ENCODE results near the gene EGFL7. TPM values are rescaled to one million over a fixed set of nuclear protein-coding genes. Genes with fewer than 3 reads are reported as not detected.

The EGFL7 gene
- total and polyA plus RNA-seq, 2 of the 13 experiments (the other 11 are each of a cell fraction or from before 2014, with no cell fraction given) = 0.20 to 5.1 TPM

DNA sequence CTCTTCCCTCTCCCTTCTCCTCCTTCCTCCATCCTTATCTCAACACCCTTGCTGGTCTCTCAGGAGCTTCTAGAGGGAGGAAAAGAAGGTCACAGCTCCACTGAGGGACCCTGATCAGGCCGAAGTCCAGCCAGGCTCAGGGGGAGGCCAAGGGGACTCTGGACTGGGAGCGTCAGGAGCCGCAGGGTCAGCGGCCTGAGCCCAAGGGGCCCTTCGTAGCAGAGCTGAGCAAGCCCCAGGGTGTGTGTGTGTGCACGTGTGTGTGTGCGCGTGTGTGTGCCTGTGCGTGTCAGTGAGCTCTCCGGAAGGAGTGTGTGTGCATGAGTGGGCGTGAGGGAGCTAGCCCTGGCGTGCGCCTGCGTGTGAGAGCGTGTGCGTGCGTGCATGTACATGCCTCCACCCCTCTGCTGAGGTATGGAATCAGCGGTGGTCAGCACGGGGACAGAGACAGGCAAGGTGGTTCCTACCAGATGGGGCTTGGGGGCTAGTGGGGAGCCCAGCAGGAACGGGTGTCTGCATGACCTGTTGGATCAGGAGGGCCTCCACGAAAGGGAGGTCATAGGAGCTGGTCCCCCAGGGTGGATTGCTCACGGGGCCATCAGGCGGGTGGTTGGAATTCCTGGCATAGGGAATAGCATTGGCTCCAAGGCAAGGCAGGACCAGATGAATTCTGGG, 34.6 kb downstream of the EGFL7 start (continued):
- TF ChIP-seq, protein P1, sequence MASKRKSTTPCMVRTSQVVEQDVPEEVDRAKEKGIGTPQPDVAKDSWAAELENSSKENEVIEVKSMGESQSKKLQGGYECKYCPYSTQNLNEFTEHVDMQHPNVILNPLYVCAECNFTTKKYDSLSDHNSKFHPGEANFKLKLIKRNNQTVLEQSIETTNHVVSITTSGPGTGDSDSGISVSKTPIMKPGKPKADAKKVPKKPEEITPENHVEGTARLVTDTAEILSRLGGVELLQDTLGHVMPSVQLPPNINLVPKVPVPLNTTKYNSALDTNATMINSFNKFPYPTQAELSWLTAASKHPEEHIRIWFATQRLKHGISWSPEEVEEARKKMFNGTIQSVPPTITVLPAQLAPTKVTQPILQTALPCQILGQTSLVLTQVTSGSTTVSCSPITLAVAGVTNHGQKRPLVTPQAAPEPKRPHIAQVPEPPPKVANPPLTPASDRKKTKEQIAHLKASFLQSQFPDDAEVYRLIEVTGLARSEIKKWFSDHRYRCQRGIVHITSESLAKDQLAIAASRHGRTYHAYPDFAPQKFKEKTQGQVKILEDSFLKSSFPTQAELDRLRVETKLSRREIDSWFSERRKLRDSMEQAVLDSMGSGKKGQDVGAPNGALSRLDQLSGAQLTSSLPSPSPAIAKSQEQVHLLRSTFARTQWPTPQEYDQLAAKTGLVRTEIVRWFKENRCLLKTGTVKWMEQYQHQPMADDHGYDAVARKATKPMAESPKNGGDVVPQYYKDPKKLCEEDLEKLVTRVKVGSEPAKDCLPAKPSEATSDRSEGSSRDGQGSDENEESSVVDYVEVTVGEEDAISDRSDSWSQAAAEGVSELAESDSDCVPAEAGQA (IDR thresholded peaks at IDR 0.05; ENCODE audit: low read depth) = peak; percentile 11; the same call in 1 of the 2 replicates
- TF ChIP-seq, protein P1 (CRISPR knock-in tag; IDR thresholded peaks at IDR 0.05; ENCODE audit: borderline replicate concordance) = no peak
- TF ChIP-seq HMG20A (CRISPR knock-in tag; IDR thresholded peaks at IDR 0.05; ENCODE audit: borderline replicate concordance) = peak; percentile 57; the same call in 1 of the 2 replicates
- TF ChIP-seq NBN (conservative IDR thresholded peaks at IDR 0.05) = no peak
- TF ChIP-seq MYC (CRISPR knock-in tag; IDR thresholded peaks at IDR 0.05; ENCODE audit: borderline replicate concordance) = peak; percentile 73
- TF ChIP-seq, protein P2, sequence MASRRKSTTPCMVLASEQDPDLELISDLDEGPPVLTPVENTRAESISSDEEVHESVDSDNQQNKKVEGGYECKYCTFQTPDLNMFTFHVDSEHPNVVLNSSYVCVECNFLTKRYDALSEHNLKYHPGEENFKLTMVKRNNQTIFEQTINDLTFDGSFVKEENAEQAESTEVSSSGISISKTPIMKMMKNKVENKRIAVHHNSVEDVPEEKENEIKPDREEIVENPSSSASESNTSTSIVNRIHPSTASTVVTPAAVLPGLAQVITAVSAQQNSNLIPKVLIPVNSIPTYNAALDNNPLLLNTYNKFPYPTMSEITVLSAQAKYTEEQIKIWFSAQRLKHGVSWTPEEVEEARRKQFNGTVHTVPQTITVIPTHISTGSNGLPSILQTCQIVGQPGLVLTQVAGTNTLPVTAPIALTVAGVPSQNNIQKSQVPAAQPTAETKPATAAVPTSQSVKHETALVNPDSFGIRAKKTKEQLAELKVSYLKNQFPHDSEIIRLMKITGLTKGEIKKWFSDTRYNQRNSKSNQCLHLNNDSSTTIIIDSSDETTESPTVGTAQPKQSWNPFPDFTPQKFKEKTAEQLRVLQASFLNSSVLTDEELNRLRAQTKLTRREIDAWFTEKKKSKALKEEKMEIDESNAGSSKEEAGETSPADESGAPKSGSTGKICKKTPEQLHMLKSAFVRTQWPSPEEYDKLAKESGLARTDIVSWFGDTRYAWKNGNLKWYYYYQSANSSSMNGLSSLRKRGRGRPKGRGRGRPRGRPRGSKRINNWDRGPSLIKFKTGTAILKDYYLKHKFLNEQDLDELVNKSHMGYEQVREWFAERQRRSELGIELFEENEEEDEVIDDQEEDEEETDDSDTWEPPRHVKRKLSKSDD (CRISPR knock-in tag; IDR thresholded peaks at IDR 0.05; ENCODE audit: low read depth) = peak; percentile 63; the same call in 1 of the 2 replicates
- TF ChIP-seq, protein P3, sequence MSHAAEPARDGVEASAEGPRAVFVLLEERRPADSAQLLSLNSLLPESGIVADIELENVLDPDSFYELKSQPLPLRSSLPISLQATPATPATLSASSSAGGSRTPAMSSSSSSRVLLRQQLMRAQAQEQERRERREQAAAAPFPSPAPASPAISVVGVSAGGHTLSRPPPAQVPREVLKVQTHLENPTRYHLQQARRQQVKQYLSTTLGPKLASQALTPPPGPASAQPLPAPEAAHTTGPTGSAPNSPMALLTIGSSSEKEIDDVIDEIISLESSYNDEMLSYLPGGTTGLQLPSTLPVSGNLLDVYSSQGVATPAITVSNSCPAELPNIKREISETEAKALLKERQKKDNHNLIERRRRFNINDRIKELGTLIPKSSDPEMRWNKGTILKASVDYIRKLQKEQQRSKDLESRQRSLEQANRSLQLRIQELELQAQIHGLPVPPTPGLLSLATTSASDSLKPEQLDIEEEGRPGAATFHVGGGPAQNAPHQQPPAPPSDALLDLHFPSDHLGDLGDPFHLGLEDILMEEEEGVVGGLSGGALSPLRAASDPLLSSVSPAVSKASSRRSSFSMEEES (CRISPR knock-in tag; IDR thresholded peaks at IDR 0.05) = peak; percentile 49; the same call in 1 of the 2 replicates
- TF ChIP-seq NRL (CRISPR knock-in tag; IDR thresholded peaks at IDR 0.05; ENCODE audit: borderline replicate concordance) = no peak
- peak; percentile 59 for TF ChIP-seq SP4 (CRISPR knock-in tag; IDR thresholded peaks at IDR 0.05)
- no peak for TF ChIP-seq SCMH1 (CRISPR knock-in tag; IDR thresholded peaks at IDR 0.05; ENCODE audit: borderline replicate concordance)
- TF ChIP-seq ZNF75D (CRISPR knock-in tag; IDR thresholded peaks at IDR 0.05; ENCODE audit: borderline replicate concordance) = no peak
- peak; percentile 92 for TF ChIP-seq ZMYM2 (CRISPR knock-in tag; IDR thresholded peaks at IDR 0.05)
- no peak for TF ChIP-seq GTF3A (CRISPR knock-in tag; conservative IDR thresholded peaks at IDR 0.05)
- no peak for TF ChIP-seq MTF1 (CRISPR knock-in tag; IDR thresholded peaks at IDR 0.05)
- peak; percentile 69; the same call in 1 of the 2 replicates for TF ChIP-seq ZSCAN25 (CRISPR knock-in tag; IDR thresholded peaks at IDR 0.05)
- TF ChIP-seq JUNB (CRISPR knock-in tag; IDR thresholded peaks at IDR 0.05; ENCODE audit: borderline replicate concordance) = no peak; the same call in 1 of the 2 replicates
- TF ChIP-seq ZNF629 (CRISPR knock-in tag; conservative IDR thresholded peaks at IDR 0.05) = 0 out of 2 replicates have a peak, but pooled peaks have one; percentile 14
- TF ChIP-seq ZNF83 (CRISPR knock-in tag; IDR thresholded peaks at IDR 0.05; ENCODE audit: borderline replicate concordance) = no peak
- 0 out of 2 replicates have a peak, but pooled peaks have one; percentile 35 for TF ChIP-seq FOSL2 (CRISPR knock-in tag; IDR thresholded peaks at IDR 0.05)

All from HepG2 (cell line).